Tibial artery (tissue), 4 donors: ENCODE measurements around the gene CORO7.

Experiments used
- DNase-seq, 2 donors: peaks; one replicate each; pipeline ENCODE4 v3.0.0-alpha.2; 2019
- H3K27ac ChIP-seq, 2 donors: fragments of 200-600 bp; sonication (generic) in 1 of 2; 1 replicate in 1 of 2; 2 replicates in 1 of 2; pipeline ENCODE4 v1.5.1; 2018 to 2019; ENCODE audit warnings: mild to moderate bottlenecking in 1 of 2
- H3K27me3 ChIP-seq, 2 donors: fragments of 200-600 bp; sonication (generic) in 1 of 2; one replicate each; pipeline versions ENCODE4 v1.5.1 to v1.6.0; 2016 to 2019
- H3K36me3 ChIP-seq, 3 donors: fragments of 200-600 bp; sonication (generic) in 2 of 3; one replicate each; pipeline ENCODE4 v1.5.1; 2016 to 2019; ENCODE audit warnings: mild to moderate bottlenecking in 2 of 3
- H3K4me1 ChIP-seq, 4 donors: fragments of 200-600 bp; sonication (generic) in 2 of 4; 1 replicate in 3 of 4; 2 replicates in 1 of 4; pipeline ENCODE4 v1.5.1; 2016 to 2019
- H3K4me3 ChIP-seq, 2 donors: fragments of 200-600 bp; sonication (generic) in 1 of 2; 1 replicate in 1 of 2; 2 replicates in 1 of 2; pipeline ENCODE4 v1.5.1; 2018 to 2019; ENCODE audit warnings: mild to moderate bottlenecking in 2 of 2
- H3K9me3 ChIP-seq, 3 donors: fragments of 200-600 bp; sonication (generic) in 1 of 3; one replicate each; pipeline ENCODE4 v1.5.1; 2016 to 2019
- CTCF ChIP-seq, 2 experiments: fragments of 200-600 bp in 1 of 2; fragments of 450-650 bp in 1 of 2; IDR thresholded peaks; one replicate each; pipeline ENCODE4 v1.5.1; 2017 to 2019; ENCODE audit warnings: antibody characterized with exemption in 2 of 2, mild to moderate bottlenecking in 1 of 2, moderate library complexity in 1 of 2
- intact Hi-C: fragments of 100-400 bp; cut with DNase I; formaldehyde crosslinking; loops from one replicate; pipeline ENCODE4 v1.15.0; 2023; ENCODE audit warnings: low total_unique reads

Gene CORO7

GRCh38 chr16:4372001-4372577 lies 44.3 kb downstream of the CORO7 start:
- Histone ChIP-seq H3K4me3 (peak overlapping the region; percentile 61 to 97), H3K36me3 (peaks cover 0 to 7% (median 0%) of the 10 kb centered on the region in 3 donors), H3K4me1 (peaks cover 5 to 92% (median 62%) of the 10 kb centered on the region in 4 donors), H3K9me3 (no peaks in the 10 kb centered on the region), H3K27ac (peak overlapping the region; percentile 92 to 93), H3K27me3 (no peaks in the 10 kb centered on the region)
- no peak for TF ChIP-seq CTCF (IDR thresholded peaks at IDR 0.05)
- DNase-seq: peak in 1 of 2 donors; percentile 71
- intact Hi-C loops: no loop called here

GRCh38 chr16:4371357-4372000 lies 44.9 kb downstream of the CORO7 start, which contains the start of gene VASN:
TSS of gene VASN (plus strand) at chr16:4371848. CDS start at chr16:4380878, 9,030 bp downstream.
- Histone ChIP-seq H3K27ac (peak within 1 kb of the TSS; percentile 92 to 93), H3K27me3 (no peaks in the 10 kb centered on the region), H3K36me3 (peaks cover 0 to 7% (median 0%) of the 10 kb centered on the region in 3 donors), H3K4me3 (peak within 1 kb of the TSS; percentile 61 to 97), H3K9me3 (no peaks in the 10 kb centered on the region), H3K4me1 (peaks cover 5 to 89% (median 56%) of the 10 kb centered on the region in 4 donors)
- peak; percentile 82 to 94 for DNase-seq
- intact Hi-C loops: no loop called here
- TF ChIP-seq CTCF (IDR thresholded peaks at IDR 0.05): no peak

- peaks cover 5 to 81% (median 50%) of the 10 kb centered on the region in 4 donors for H3K4me1 ChIP-seq
- no peaks in the 10 kb centered on the region for H3K27me3 ChIP-seq
- peak; percentile 94 to 97 for DNase-seq
- no peaks in the 10 kb centered on the region for H3K9me3 ChIP-seq
- intact Hi-C loops: no loop called here
- peak overlapping the region; percentile 61 to 97 for H3K4me3 ChIP-seq
- TF ChIP-seq CTCF (IDR thresholded peaks at IDR 0.05): no peak
- H3K36me3 ChIP-seq: peaks cover 0 to 7% (median 0%) of the 10 kb centered on the region in 3 donors
- peak overlapping the region; percentile 92 to 93 for H3K27ac ChIP-seq
These were observed 45.6 kb downstream of the CORO7 start for GRCh38 chr16:4370570-4371356.

GRCh38 chr16:4370151-4370550 lies 46.2 kb downstream of the CORO7 start:
- Histone ChIP-seq H3K27ac (peak overlapping the region; percentile 92 to 93), H3K9me3 (no peaks in the 10 kb centered on the region), H3K36me3 (peaks cover 0 to 8% (median 0%) of the 10 kb centered on the region in 3 donors), H3K27me3 (no peaks in the 10 kb centered on the region), H3K4me1 (peaks cover 5 to 76% (median 45%) of the 10 kb centered on the region in 4 donors), H3K4me3 (peak overlapping the region in 1 of 2 donors; percentile 6)
- intact Hi-C loops: no loop called here
- no peak for TF ChIP-seq CTCF (IDR thresholded peaks at IDR 0.05)
- peak in 1 of 2 donors; percentile 72 for DNase-seq

- Histone ChIP-seq H3K9me3 (no peaks in the 10 kb centered on the region), H3K27me3 (no peaks in the 10 kb centered on the region), H3K36me3 (peaks cover 0 to 18% (median 6%) of the 10 kb centered on the region in 3 donors), H3K27ac (peak overlapping the region; percentile 92 to 93), H3K4me3 (no peak overlapping the region), H3K4me1 (peaks cover 5 to 67% (median 36%) of the 10 kb centered on the region in 4 donors)
- no peak for TF ChIP-seq CTCF (IDR thresholded peaks at IDR 0.05)
- intact Hi-C loops: no loop called here
- peak in 1 of 2 donors; percentile 85 for DNase-seq
These were observed 47.2 kb downstream of the CORO7 start for GRCh38 chr16:4369007-4369733.
